GM12878 (cell line): ENCODE measurements around the gene CETP. TPM values are rescaled to one million over a fixed set of nuclear protein-coding genes. Genes with fewer than 3 reads are reported as not detected.

Experiments used
- ATAC-seq: fragments of 200-7000 bp; cut with Tn5 transposase; 3 replicates; pipeline ENCODE4 v1.9.1; 2020; ENCODE audit warnings: mild to moderate bottlenecking, moderate library complexity
- BruUV-seq: library from RNA; stranded (reverse); fragments of 400-500 nt; replicated peaks from 2 replicates; lab custom pipeline; 2021; lab: Mats Ljungman, UMichigan
- CTCF ChIA-PET: fragments of 300-600 bp; sonication (Branson Sonifier 250); formaldehyde crosslinking; extraction: SDS; loops from one replicate; lab custom pipeline; 2021; ENCODE audit warnings: inconsistent platforms; lab: Yijun Ruan, JAX
- POLR2A ChIA-PET: fragments of 350-600 bp; formaldehyde crosslinking; extraction: SDS; loops from one replicate; lab custom pipeline; 2021; ENCODE audit warnings: inconsistent platforms; lab: Charles Lee
- RAD21 ChIA-PET: fragments of 300-600 bp; sonication (Branson Sonifier 250); formaldehyde crosslinking; loops from one replicate; lab custom pipeline; 2023; ENCODE audit warnings: antibody characterized with exemption; ENCODE audit not compliant: unreplicated experiment; lab: Charles Lee
- SMC1A ChIA-PET: fragments of 300-600 bp; sonication (Branson Sonifier 250); formaldehyde crosslinking; loops from one replicate; lab custom pipeline; 2023; ENCODE audit not compliant: unreplicated experiment, uncharacterized antibody; lab: Charles Lee
- DNase-seq: peaks from one replicate; pipeline ENCODE4 v3.0.0-alpha.2; 2011; ENCODE audit warnings: low read depth, low spot score
- FAIRE-seq: peaks from 3 replicates; lab custom pipeline; 2011; peaks lifted over from hg19 to GRCh38; lab: Jason Lieb, UNC
- H2AFZ ChIP-seq: 2 replicates; pipeline ENCODE4 v1.6.0; 2011; ENCODE audit warnings: low read depth, low read length, control low read depth; ENCODE audit not compliant: control insufficient read depth
- H3K27ac ChIP-seq: 2 replicates; pipeline ENCODE4 v1.5.1; 2011; ENCODE audit warnings: control low read depth; ENCODE audit not compliant: control insufficient read depth, insufficient read depth
- H3K27me3 ChIP-seq, 2 experiments: replicated peaks in 1 of 2; 2 replicates each; pipeline versions ENCODE4 v1.6.0 to v1.6.1; 2011; ENCODE audit warnings: low read length in 1 of 2; ENCODE audit not compliant: control insufficient read depth in 2 of 2, insufficient read depth in 2 of 2
- H3K36me3 ChIP-seq, 2 experiments: 2 replicates each; pipeline ENCODE4 v1.5.1; 2011; ENCODE audit warnings: low read length in 1 of 2; ENCODE audit not compliant: control insufficient read depth in 2 of 2, insufficient read depth in 2 of 2
- H3K4me1 ChIP-seq: 2 replicates; pipeline ENCODE4 v1.6.1; 2011; ENCODE audit warnings: mild to moderate bottlenecking, low read length, moderate library complexity, mixed read lengths; ENCODE audit not compliant: control insufficient read depth, insufficient read depth
- H3K4me2 ChIP-seq: 2 replicates; pipeline ENCODE4 v1.6.0; 2011; ENCODE audit warnings: control low read depth; ENCODE audit not compliant: control insufficient read depth, insufficient read depth
- H3K4me3 ChIP-seq: fragments of 200-600 bp; sonication (generic); 2 replicates; pipeline ENCODE4 v1.5.1; 2016
- H3K79me2 ChIP-seq: 2 replicates; pipeline ENCODE4 v1.6.0; 2011; ENCODE audit warnings: low read length; ENCODE audit not compliant: control insufficient read depth, insufficient read depth
- H3K9ac ChIP-seq: 2 replicates; pipeline ENCODE4 v1.8.0; 2011; ENCODE audit warnings: low read length, control low read depth, mixed read lengths; ENCODE audit not compliant: control insufficient read depth, insufficient read depth
- H3K9me3 ChIP-seq: replicated peaks from 3 replicates; pipeline ENCODE4 v1.5.1; 2011; ENCODE audit warnings: mild to moderate bottlenecking, low read length; ENCODE audit not compliant: control insufficient read depth, insufficient read depth
- H4K20me1 ChIP-seq: 2 replicates; pipeline ENCODE4 v1.6.0; 2011; ENCODE audit not compliant: control insufficient read depth, insufficient read depth
- ATF2 ChIP-seq: IDR thresholded peaks from 2 replicates; pipeline ENCODE4 v1.6.1; 2012; ENCODE audit warnings: low read length, inconsistent platforms
- PRDM15 ChIP-seq: fragments of 450-650 bp; formaldehyde crosslinking; IDR thresholded peaks from 2 replicates; pipeline ENCODE4 v1.4.0; 2020; ENCODE audit warnings: mild to moderate bottlenecking, moderate library complexity
- WGBS: methylation state at CpG from one replicate; pipeline ENCODE4 v1.1.6; 2016; ENCODE audit warnings: low lambda C conversion rate; ENCODE audit not compliant: insufficient replicate concordance, insufficient coverage; ENCODE audit errors: missing lambda C conversion rate; 5-methylcytosine and 5-hydroxymethylcytosine counted together
- in situ Hi-C: fragments of 300-500 bp; cut with MboI; formaldehyde crosslinking; loops from 9 replicates; pipeline ENCODE4 v1.14.3; 2018; ENCODE audit warnings: mixed read lengths
- intact Hi-C: fragments of 100-400 bp; cut with micrococcal nuclease; formaldehyde crosslinking; loops from one replicate; pipeline ENCODE4 v1.14.2; 2022; ENCODE audit not compliant: unreplicated experiment
- polyA plus RNA-seq, 11 experiments: library from polyadenylated mRNA; depleted of rRNA in 4 of 11; unstranded in 6 of 11; stranded (reverse) in 5 of 11; fragments of >200 nt; fragmentation: Nextera tagmentation in 4 of 11; fragmentation: Illumina TruSeq in 1 of 11; extraction: Ambion mirVana in 4 of 11; extraction: Trizol in 1 of 11; gene quantifications; 1 replicate in 1 of 11; 2 replicates in 10 of 11; pipeline versions ENCODE4 v1.2.1 to v1.2.3, GENCODE V29; 2011 to 2016; ENCODE audit warnings: inconsistent platforms in 2 of 11, missing spikeins in 2 of 11, low read depth in 1 of 11
- total RNA-seq, 4 experiments: library from RNA; depleted of rRNA in 3 of 4; stranded (reverse); fragments of >200 nt in 3 of 4; fragmentation: Illumina TruSeq in 1 of 4; extraction: Trizol in 1 of 4; gene quantifications; 2 replicates each; pipeline versions ENCODE4 v1.2.1 to v1.2.3, GENCODE V29; 2013 to 2021

The CETP gene
- total and polyA plus RNA-seq, 10 of the 15 experiments (the other 5 are each of a cell fraction or from before 2014, with no cell fraction given), result 1.2 to 6.4 (median 2.1) TPM

DNA sequence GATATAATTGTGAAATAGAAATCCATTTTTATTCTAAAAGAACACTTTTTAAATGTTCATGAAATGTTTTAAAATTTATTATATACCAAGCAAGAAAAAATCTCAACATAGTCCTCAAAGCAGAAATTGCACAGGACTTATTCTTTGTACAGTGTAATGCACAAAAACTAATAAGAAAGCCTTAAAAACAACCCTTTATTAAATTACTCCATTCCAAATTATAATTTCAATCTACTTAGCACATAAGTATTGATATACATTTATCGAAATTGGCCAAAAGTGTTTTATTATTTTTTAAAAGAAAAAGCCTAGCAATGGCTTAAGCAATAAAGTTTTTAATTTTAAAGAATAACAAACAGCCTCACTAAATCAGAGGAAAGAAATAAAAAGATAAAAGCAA, 46.7 kb downstream of the CETP start:
- no peak overlapping the region for H3K27ac ChIP-seq
- H3K4me1 ChIP-seq, result peaks cover 74% of the 10 kb centered on the region
- no peak overlapping the region for H3K9ac ChIP-seq
- DNase-seq (no peak), ATAC-seq (no peak), FAIRE-seq (no peak)
- H3K36me3 ChIP-seq, result no peaks in the 10 kb centered on the region; a peak in 2 of 4 replicates
- no peaks in the 10 kb centered on the region for H3K27me3 ChIP-seq
- intact Hi-C loops, result no loop called here
- H3K9me3 ChIP-seq, result no peaks in the 10 kb centered on the region
- H3K79me2 ChIP-seq, result peaks cover 61% of the 10 kb centered on the region
- in situ Hi-C loops, result no loop called here
- 49% methylated on average over 1 of the region's 1 CpG for WGBS
- TF ChIP-seq PRDM15 (CRISPR knock-in tag), result no peak
- no peak for TF ChIP-seq ATF2
- H4K20me1 ChIP-seq, result no peaks in the 10 kb centered on the region
- ChIA-PET POLR2A (interaction anchor here (1.1 to 6.6 kb wide), 7 partner anchors 9 to 38 kb away, joined by 4 to 40 read pairs (median 8); partner anchors contain the start of gene NLRC5), SMC1A (interaction anchor here (1.0 to 20.8 kb wide), 6 partner anchors 9 to 37 kb away, joined by 3 to 604 read pairs (median 18); partner anchors contain the start of genes CETP and NLRC5), RAD21 (interaction anchor here (2.7 to 22.0 kb wide), 3 partner anchors 29 to 43 kb away, joined by 13 to 473 read pairs (median 41); partner anchors contain the start of gene NLRC5), CTCF (interaction anchor here (2.2 to 3.7 kb wide), 4 partner anchors 33 to 56 kb away, joined by 6 to 11 read pairs (median 9); no protein-coding TSS in a partner anchor)
- H3K4me2 ChIP-seq, result no peak overlapping the region
- no TSS peak for BruUV-seq
- H2AFZ ChIP-seq, result no peak overlapping the region
- no peak overlapping the region for H3K4me3 ChIP-seq
